ENCODE results near the gene TSTD2.

TSTD2 gene

DNA sequence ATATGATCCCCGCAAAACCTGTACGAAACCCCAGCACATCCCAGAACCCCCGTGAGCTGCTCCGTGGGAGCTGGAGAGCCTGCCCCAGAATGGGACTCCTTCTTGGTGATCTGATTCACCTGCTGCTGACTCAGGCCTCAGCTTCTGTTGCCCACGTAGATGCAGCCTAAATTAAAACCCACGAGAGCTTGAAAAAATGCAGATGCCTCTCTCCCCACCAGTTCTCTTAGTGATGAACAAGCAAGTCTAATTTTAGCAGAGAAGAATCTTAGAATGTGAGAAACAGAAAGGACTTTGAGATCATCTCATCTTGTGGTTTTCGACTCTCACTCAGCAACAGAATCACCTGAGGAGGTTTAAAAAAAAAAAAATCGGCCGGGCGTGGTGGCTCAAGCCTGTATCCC is 74.1 kb downstream of the TSTD2 start:
- Histone ChIP-seq H3K4me3 (ENCODE audit: low read length) (no peak overlapping the region), H3K4me1 (ENCODE audit: control insufficient read depth, insufficient read depth, low read length) (peaks cover 37% of the 10 kb centered on the region), H3K9me3 (ENCODE audit: control insufficient read depth, low read length) (no peaks in the 10 kb centered on the region), H3K27me3 (replicated peaks; ENCODE audit: control insufficient read depth, insufficient read depth, low read length) (peaks cover 19% of the 10 kb centered on the region), H3K36me3 (ENCODE audit: control insufficient read depth, insufficient read depth, low read length, severe bottlenecking) (no peaks in the 10 kb centered on the region), H3K9ac (ENCODE audit: low read length) (no peak overlapping the region)
- no peak for DNase-seq (ENCODE audit: low read depth)

DNA sequence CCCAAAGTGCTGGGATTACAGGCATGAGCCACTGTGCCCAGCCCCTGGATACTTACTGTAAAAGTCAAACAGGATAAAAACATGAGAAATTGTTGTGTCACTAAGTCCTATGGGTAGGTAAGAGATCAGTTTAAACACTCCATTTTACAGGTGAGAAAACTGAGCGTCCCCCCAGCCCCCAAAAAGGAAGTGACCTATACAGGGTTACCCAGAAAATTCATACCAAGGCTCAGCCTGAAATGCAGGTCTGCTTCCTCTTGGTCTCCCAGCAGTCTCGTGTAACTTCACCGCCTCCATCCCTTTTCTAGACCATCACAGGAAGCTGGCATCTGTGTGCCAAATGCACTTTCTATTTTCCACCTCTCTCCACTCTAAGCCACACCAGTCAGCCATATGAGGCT is 74.5 kb downstream of the TSTD2 start:
- no peak overlapping the region for H3K4me3 ChIP-seq (ENCODE audit: low read length)
- peaks cover 34% of the 10 kb centered on the region for H3K4me1 ChIP-seq (ENCODE audit: control insufficient read depth, insufficient read depth, low read length)
- no peaks in the 10 kb centered on the region for H3K9me3 ChIP-seq (ENCODE audit: control insufficient read depth, low read length)

DNA sequence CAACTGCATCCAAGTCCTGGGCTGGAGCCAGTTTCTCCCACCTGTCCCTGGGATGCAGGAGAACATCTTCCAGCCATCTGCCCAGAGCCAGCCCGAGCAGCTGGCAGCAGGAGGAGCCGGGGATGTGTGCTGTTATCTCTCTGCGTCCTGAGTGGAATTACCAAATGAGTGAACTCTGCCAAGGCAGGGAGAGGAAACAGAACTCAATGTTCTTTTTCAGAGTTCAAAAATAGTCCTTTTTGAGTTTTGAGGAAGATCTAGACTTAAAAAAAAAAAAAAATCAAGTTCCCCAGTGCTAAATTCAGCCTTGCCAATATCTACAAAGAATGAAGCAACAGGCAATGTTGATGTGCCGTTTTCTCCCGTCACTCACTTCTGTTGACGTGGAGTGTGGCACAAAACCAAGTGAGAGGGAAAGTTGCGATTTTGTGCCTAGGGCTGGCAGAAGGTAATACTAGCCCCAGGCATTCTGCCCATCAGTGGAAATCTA is 75.5 kb downstream of the TSTD2 start:
- Histone ChIP-seq H3K36me3 (ENCODE audit: control insufficient read depth, insufficient read depth, low read length, severe bottlenecking) (no peaks in the 10 kb centered on the region), H3K4me3 (ENCODE audit: low read length) (peak overlapping the region; percentile 35), H3K9ac (ENCODE audit: low read length) (peak overlapping the region; percentile 41), H3K4me1 (ENCODE audit: control insufficient read depth, insufficient read depth, low read length) (peaks cover 27% of the 10 kb centered on the region), H3K9me3 (ENCODE audit: control insufficient read depth, low read length) (no peaks in the 10 kb centered on the region), H3K27me3 (replicated peaks; ENCODE audit: control insufficient read depth, insufficient read depth, low read length) (peaks cover 30% of the 10 kb centered on the region)
- no peak for DNase-seq (ENCODE audit: low read depth)

More for the DNA sequence above, 74.5 kb downstream of the TSTD2 start:
- Histone ChIP-seq H3K27me3 (replicated peaks; ENCODE audit: control insufficient read depth, insufficient read depth, low read length) (peaks cover 21% of the 10 kb centered on the region), H3K9ac (ENCODE audit: low read length) (no peak overlapping the region), H3K36me3 (ENCODE audit: control insufficient read depth, insufficient read depth, low read length, severe bottlenecking) (no peaks in the 10 kb centered on the region)
- no peak for DNase-seq (ENCODE audit: low read depth)

DNA sequence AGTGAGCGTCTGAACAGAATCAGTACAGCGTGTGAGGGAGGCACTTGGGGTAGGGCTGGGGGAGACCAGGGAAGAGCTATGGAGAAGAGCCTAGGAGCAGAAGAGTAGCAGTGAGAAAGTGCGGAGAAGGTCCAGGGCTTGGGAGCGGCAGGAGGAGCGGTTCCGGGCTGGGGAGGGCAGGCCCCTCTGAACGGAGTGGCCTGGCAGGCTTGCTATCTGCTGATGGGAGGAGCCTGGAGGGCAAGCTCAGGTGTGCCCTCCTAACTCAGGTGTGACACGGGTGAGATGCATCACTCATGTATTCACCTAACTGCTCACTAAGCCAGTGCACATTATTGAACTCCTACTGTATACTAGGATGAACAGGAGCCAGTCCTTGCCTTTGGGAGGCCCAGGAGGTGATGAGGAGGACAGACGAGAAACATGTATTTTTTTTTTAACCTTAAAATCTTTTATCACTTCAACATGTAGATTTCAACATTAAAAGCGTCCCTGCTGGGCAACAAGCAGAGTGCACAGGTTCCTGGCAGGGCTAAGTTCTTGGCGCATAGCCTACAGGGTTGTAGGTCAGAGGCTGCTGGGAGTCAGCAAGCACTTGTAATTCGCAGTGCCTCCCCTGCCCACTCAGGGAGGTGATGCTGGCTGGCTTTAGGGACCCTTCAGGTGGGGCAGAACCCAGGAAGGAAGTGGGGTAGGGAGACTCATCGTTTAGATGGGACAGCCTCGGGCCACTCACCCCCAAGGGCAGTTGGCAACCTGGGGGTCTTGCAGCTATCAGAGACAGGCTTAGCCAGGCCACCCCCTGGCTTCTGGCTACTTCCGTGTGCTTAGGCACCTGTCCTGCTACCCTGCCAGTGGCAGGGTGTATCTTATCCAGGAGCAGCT is 76.2 kb downstream of the TSTD2 start:
- Histone ChIP-seq H3K27me3 (replicated peaks; ENCODE audit: control insufficient read depth, insufficient read depth, low read length) (peaks cover 25% of the 10 kb centered on the region), H3K4me1 (ENCODE audit: control insufficient read depth, insufficient read depth, low read length) (peaks cover 27% of the 10 kb centered on the region), H3K4me3 (ENCODE audit: low read length) (no peak overlapping the region), H3K9me3 (ENCODE audit: control insufficient read depth, low read length) (no peaks in the 10 kb centered on the region), H3K36me3 (ENCODE audit: control insufficient read depth, insufficient read depth, low read length, severe bottlenecking) (no peaks in the 10 kb centered on the region), H3K9ac (ENCODE audit: low read length) (no peak overlapping the region)
- no peak for DNase-seq (ENCODE audit: low read depth)

DNA sequence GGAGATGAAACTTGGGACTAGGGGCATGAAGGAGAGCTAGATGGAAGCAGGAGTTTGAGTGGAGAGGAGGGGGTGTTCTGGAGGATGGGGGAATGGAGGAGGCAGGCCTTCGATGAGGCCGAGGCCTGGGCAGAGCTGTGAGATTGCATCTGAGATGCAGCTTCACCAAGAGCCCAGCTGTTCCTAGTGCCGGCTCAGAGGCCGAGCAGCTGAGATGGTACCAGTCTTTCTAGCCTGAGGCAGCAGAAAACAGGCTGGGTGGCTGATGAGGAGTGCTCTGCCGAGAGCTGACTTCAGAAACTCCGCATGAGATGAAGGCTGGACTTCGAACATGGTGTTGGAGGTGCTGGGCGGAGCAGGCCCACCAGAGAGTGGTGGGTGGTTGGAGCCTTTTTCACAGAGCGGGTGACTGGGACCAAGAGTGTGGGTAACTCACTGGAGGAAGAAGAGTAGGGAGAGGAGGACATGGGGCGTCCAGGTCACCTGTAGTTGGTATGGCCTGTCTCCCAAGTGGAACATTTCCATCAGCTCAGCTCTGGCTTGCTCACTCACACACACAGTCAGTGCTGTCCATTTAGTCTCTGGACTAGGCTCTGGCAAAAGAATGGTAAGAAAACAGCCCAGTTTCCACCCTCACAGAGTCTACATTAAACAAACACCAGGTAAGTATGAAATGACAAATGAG is 77.0 kb downstream of the TSTD2 start:
- no peaks in the 10 kb centered on the region for H3K9me3 ChIP-seq (ENCODE audit: control insufficient read depth, low read length)
- H3K4me3 ChIP-seq (ENCODE audit: low read length), result no peak overlapping the region
- H3K36me3 ChIP-seq (ENCODE audit: control insufficient read depth, insufficient read depth, low read length, severe bottlenecking), result no peaks in the 10 kb centered on the region
- no peak for DNase-seq (ENCODE audit: low read depth)
- no peak overlapping the region for H3K9ac ChIP-seq (ENCODE audit: low read length)
- H3K4me1 ChIP-seq (ENCODE audit: control insufficient read depth, insufficient read depth, low read length), result peaks cover 27% of the 10 kb centered on the region
- H3K27me3 ChIP-seq (replicated peaks; ENCODE audit: control insufficient read depth, insufficient read depth, low read length), result peaks cover 18% of the 10 kb centered on the region

DNA sequence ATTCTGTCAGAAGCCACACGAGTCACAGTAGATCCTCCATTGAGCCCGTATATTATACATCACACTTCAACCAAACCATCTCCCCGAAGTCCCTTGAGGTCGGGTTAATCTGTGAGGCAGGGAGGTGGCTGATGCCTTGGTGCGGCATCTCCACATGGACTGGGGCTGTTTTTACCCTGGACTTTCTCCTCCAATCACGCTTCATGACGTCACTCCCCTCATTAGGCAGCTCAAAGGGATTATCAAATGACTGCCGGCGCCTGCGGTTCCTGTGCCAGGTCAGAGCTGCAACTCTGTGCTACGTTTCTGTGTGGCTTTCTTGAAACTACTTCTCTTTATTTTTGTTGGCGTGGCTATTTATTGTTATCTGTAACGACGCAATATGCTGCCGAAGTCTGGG is 78.0 kb downstream of the TSTD2 start:
- H3K4me3 ChIP-seq (ENCODE audit: low read length), result no peak overlapping the region
- H3K9ac ChIP-seq (ENCODE audit: low read length), result no peak overlapping the region
- no peaks in the 10 kb centered on the region for H3K9me3 ChIP-seq (ENCODE audit: control insufficient read depth, low read length)
- peak; percentile 34 for DNase-seq (ENCODE audit: low read depth)
- H3K27me3 ChIP-seq (replicated peaks; ENCODE audit: control insufficient read depth, insufficient read depth, low read length), result peaks cover 15% of the 10 kb centered on the region
- H3K36me3 ChIP-seq (ENCODE audit: control insufficient read depth, insufficient read depth, low read length, severe bottlenecking), result no peaks in the 10 kb centered on the region
- peaks cover 27% of the 10 kb centered on the region for H3K4me1 ChIP-seq (ENCODE audit: control insufficient read depth, insufficient read depth, low read length)

DNA sequence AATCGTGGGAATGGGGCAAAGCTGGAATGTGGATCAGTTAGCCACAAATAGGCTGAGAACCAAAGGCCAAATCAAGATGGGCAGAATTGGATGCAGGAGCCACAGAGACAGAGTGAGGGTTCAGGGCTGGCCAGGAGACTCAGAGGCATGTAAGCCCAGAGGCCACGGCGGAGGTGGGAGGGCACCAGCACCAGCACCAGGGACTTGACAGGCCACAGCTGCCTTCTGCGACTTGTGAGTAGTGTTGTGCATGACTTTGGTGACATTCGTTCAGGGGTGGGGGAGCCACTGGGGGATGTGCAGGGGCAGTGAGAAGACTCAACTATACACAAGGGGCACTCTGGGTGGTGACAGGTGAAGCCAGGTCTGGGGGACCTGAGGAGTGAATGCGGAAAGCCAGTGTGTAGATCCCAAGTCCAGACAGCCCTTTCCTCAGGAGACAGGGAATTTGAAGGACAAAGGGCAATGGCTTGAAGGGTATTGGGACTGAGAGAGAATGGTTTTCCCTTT is 78.5 kb downstream of the TSTD2 start:
- Histone ChIP-seq H3K27me3 (replicated peaks; ENCODE audit: control insufficient read depth, insufficient read depth, low read length) (peaks cover 15% of the 10 kb centered on the region), H3K36me3 (ENCODE audit: control insufficient read depth, insufficient read depth, low read length, severe bottlenecking) (no peaks in the 10 kb centered on the region), H3K4me1 (ENCODE audit: control insufficient read depth, insufficient read depth, low read length) (peaks cover 27% of the 10 kb centered on the region), H3K9me3 (ENCODE audit: control insufficient read depth, low read length) (no peaks in the 10 kb centered on the region), H3K9ac (ENCODE audit: low read length) (no peak overlapping the region), H3K4me3 (ENCODE audit: low read length) (no peak overlapping the region)
- DNase-seq (ENCODE audit: low read depth), result no peak

DNA sequence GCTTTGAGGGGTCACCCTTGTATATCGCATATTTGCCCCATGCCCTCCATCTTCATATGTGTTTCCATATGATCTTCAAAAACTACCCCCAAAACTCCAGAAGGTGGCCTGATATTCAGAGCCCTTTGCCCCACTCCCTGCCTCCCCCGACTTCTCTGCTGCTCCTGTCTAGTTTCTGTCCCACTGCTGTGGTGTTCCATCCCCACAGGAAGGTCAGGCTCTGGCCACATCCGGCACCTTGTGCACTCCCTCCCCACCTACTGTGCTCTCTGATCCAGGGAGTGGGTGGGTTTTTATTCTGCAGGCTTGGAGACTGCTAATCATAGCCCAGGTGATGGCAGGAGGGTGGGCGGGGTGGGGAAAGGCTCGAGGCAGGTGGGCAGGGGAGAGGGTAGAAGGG is 79.3 kb downstream of the TSTD2 start:
- no peak overlapping the region for H3K4me3 ChIP-seq (ENCODE audit: low read length)
- H3K4me1 ChIP-seq (ENCODE audit: control insufficient read depth, insufficient read depth, low read length), result peaks cover 27% of the 10 kb centered on the region
- peaks cover 5% of the 10 kb centered on the region for H3K9me3 ChIP-seq (ENCODE audit: control insufficient read depth, low read length)
- H3K27me3 ChIP-seq (replicated peaks; ENCODE audit: control insufficient read depth, insufficient read depth, low read length), result peaks cover 15% of the 10 kb centered on the region
- DNase-seq (ENCODE audit: low read depth), result no peak
- H3K36me3 ChIP-seq (ENCODE audit: control insufficient read depth, insufficient read depth, low read length, severe bottlenecking), result no peaks in the 10 kb centered on the region
- no peak overlapping the region for H3K9ac ChIP-seq (ENCODE audit: low read length)

DNA sequence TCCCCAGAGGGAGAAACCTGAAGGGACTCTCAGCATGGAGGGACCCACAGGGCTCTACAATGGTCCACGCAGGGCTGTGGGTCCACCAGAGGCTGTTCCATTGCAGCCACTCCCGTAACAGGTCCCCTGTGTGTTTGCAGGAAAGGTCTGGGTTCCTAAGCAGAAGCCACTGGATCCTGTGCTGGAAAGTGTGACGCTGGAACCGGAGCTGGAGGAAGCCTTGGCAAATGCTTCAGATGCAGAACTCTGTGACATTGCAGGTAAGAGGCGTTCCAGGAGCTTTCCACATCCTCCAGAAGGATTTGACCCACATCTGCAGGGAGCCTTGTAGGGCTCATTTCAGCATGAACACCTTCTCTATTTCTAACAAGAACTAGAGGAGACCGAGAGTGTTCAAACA is 80.0 kb downstream of the TSTD2 start:
- H3K9me3 ChIP-seq (ENCODE audit: control insufficient read depth, low read length), result peaks cover 6% of the 10 kb centered on the region
- no peak for DNase-seq (ENCODE audit: low read depth)
- H3K36me3 ChIP-seq (ENCODE audit: control insufficient read depth, insufficient read depth, low read length, severe bottlenecking), result no peaks in the 10 kb centered on the region
- no peak overlapping the region for H3K4me3 ChIP-seq (ENCODE audit: low read length)
- H3K4me1 ChIP-seq (ENCODE audit: control insufficient read depth, insufficient read depth, low read length), result peaks cover 25% of the 10 kb centered on the region
- peaks cover 15% of the 10 kb centered on the region for H3K27me3 ChIP-seq (replicated peaks; ENCODE audit: control insufficient read depth, insufficient read depth, low read length)
- H3K9ac ChIP-seq (ENCODE audit: low read length), result no peak overlapping the region

DNA sequence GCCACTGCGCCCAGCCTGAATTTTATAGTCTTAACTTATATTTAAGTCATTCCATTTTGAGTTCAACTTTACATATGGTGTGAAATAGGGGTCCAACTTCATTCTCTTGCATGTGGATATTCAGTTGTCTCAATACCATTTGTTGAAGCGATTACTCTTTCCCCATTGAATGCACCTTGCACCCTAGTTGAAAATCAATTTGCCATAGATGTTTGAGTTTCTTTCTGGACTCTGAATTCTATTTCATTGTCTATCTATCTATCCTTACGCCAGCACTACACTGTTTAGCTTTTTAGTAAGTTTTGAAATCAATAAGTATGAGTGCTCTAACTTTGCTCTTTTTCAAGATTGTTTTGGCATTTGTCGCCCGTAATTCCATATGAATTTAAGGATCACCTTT is 81.9 kb downstream of the TSTD2 start:
- H3K36me3 ChIP-seq (ENCODE audit: control insufficient read depth, insufficient read depth, low read length, severe bottlenecking), result no peaks in the 10 kb centered on the region
- DNase-seq (ENCODE audit: low read depth), result no peak
- H3K9ac ChIP-seq (ENCODE audit: low read length), result no peak overlapping the region
- H3K27me3 ChIP-seq (replicated peaks; ENCODE audit: control insufficient read depth, insufficient read depth, low read length), result peaks cover 16% of the 10 kb centered on the region
- H3K4me1 ChIP-seq (ENCODE audit: control insufficient read depth, insufficient read depth, low read length), result peaks cover 11% of the 10 kb centered on the region
- H3K4me3 ChIP-seq (ENCODE audit: low read length), result no peak overlapping the region
- H3K9me3 ChIP-seq (ENCODE audit: control insufficient read depth, low read length), result peaks cover 6% of the 10 kb centered on the region

DNA sequence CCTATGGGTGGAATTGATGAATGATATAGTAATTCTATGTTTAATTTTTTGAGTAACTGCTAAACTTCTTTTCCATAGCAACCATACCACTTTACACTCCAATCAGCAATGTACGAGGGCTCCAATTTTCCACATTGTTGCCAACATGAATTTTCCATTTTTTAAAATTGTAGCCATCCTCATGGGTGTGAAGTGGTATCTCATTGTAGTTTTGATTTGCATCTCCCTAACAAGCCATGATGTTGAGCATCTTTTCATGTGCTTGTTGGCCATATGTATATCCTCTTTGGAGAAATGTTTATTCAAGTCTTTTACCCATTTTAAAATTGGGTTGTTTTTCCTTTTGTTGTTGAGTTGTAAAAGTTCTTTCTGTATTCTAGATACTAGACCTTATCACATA is 82.8 kb downstream of the TSTD2 start:
- Histone ChIP-seq H3K4me3 (ENCODE audit: low read length) (no peak overlapping the region), H3K9ac (ENCODE audit: low read length) (no peak overlapping the region), H3K4me1 (ENCODE audit: control insufficient read depth, insufficient read depth, low read length) (peaks cover 10% of the 10 kb centered on the region), H3K27me3 (replicated peaks; ENCODE audit: control insufficient read depth, insufficient read depth, low read length) (peaks cover 15% of the 10 kb centered on the region), H3K36me3 (ENCODE audit: control insufficient read depth, insufficient read depth, low read length, severe bottlenecking) (no peaks in the 10 kb centered on the region), H3K9me3 (ENCODE audit: control insufficient read depth, low read length) (peaks cover 6% of the 10 kb centered on the region)
- DNase-seq (ENCODE audit: low read depth), result no peak

All from adipocyte (in vitro differentiated cells).